IPS-18a (cell line): ENCODE data around the gene NFIB.

Experiments used
- H3K27ac ChIP-seq: one replicate; pipeline ENCODE4 v1.5.1; 2013; ENCODE audit warnings: low read length
- H3K27me3 ChIP-seq: one replicate; pipeline ENCODE4 v1.6.1; 2013; ENCODE audit warnings: mild to moderate bottlenecking, low read length; ENCODE audit not compliant: control insufficient read depth, insufficient read depth
- H3K36me3 ChIP-seq: one replicate; pipeline ENCODE4 v1.6.1; 2013; ENCODE audit warnings: low read depth, low read length; ENCODE audit not compliant: control insufficient read depth
- H3K4me1 ChIP-seq: one replicate; pipeline ENCODE4 v1.6.1; 2013; ENCODE audit warnings: low read depth, low read length; ENCODE audit not compliant: control insufficient read depth
- H3K4me3 ChIP-seq: one replicate; pipeline ENCODE4 v1.5.1; 2013; ENCODE audit warnings: low read length
- H3K9ac ChIP-seq: one replicate; pipeline ENCODE4 v1.6.1; 2013; ENCODE audit warnings: mild to moderate bottlenecking, low read length, moderate library complexity
- H3K9me3 ChIP-seq: one replicate; pipeline ENCODE4 v1.6.1; 2013; ENCODE audit warnings: low read depth, low read length; ENCODE audit not compliant: control insufficient read depth

The NFIB gene

GRCh38 chr9:14084867-14085266 lies 229.1 kb downstream of the NFIB start:
- peaks cover 20% of the 10 kb centered on the region for H3K4me1 ChIP-seq
- no peaks in the 10 kb centered on the region for H3K36me3 ChIP-seq
- no peak overlapping the region for H3K4me3 ChIP-seq
- H3K9me3 ChIP-seq = no peaks in the 10 kb centered on the region
- H3K9ac ChIP-seq = no peak overlapping the region
- H3K27me3 ChIP-seq = no peaks in the 10 kb centered on the region
- no peak overlapping the region for H3K27ac ChIP-seq

GRCh38 chr9:14083366-14083765 lies 230.6 kb downstream of the NFIB start:
- Histone ChIP-seq H3K9ac (no peak overlapping the region), H3K4me3 (no peak overlapping the region), H3K4me1 (peaks cover 26% of the 10 kb centered on the region), H3K27ac (no peak overlapping the region), H3K36me3 (no peaks in the 10 kb centered on the region), H3K27me3 (no peaks in the 10 kb centered on the region), H3K9me3 (no peaks in the 10 kb centered on the region)

- H3K27ac ChIP-seq = no peak overlapping the region
- H3K4me3 ChIP-seq = no peak overlapping the region
- no peaks in the 10 kb centered on the region for H3K36me3 ChIP-seq
- no peak overlapping the region for H3K9ac ChIP-seq
- no peaks in the 10 kb centered on the region for H3K9me3 ChIP-seq
- no peaks in the 10 kb centered on the region for H3K27me3 ChIP-seq
- H3K4me1 ChIP-seq = peaks cover 26% of the 10 kb centered on the region
Observed at GRCh38 chr9:14082732-14083131, 231.2 kb downstream of the NFIB start.

GRCh38 chr9:14081745-14082144 lies 232.2 kb downstream of the NFIB start:
- Histone ChIP-seq H3K36me3 (no peaks in the 10 kb centered on the region), H3K27ac (no peak overlapping the region), H3K4me3 (no peak overlapping the region), H3K4me1 (peaks cover 22% of the 10 kb centered on the region), H3K9ac (no peak overlapping the region), H3K27me3 (no peaks in the 10 kb centered on the region), H3K9me3 (no peaks in the 10 kb centered on the region)

GRCh38 chr9:14080959-14081542 lies 232.9 kb downstream of the NFIB start:
- Histone ChIP-seq H3K27ac (no peak overlapping the region), H3K27me3 (no peaks in the 10 kb centered on the region), H3K9me3 (no peaks in the 10 kb centered on the region), H3K4me3 (no peak overlapping the region), H3K36me3 (no peaks in the 10 kb centered on the region), H3K9ac (no peak overlapping the region), H3K4me1 (peaks cover 21% of the 10 kb centered on the region)

- H3K4me3 ChIP-seq = no peak overlapping the region
- no peak overlapping the region for H3K9ac ChIP-seq
- H3K9me3 ChIP-seq = no peaks in the 10 kb centered on the region
- no peaks in the 10 kb centered on the region for H3K36me3 ChIP-seq
- H3K4me1 ChIP-seq = peaks cover 21% of the 10 kb centered on the region
- H3K27me3 ChIP-seq = no peaks in the 10 kb centered on the region
- no peak overlapping the region for H3K27ac ChIP-seq
Observed at GRCh38 chr9:14079440-14079839, 234.5 kb downstream of the NFIB start.

GRCh38 chr9:14077672-14078071 lies 236.3 kb downstream of the NFIB start:
- H3K4me1 ChIP-seq = peaks cover 21% of the 10 kb centered on the region
- H3K9ac ChIP-seq = no peak overlapping the region
- no peak overlapping the region for H3K4me3 ChIP-seq
- no peaks in the 10 kb centered on the region for H3K27me3 ChIP-seq
- H3K9me3 ChIP-seq = no peaks in the 10 kb centered on the region
- no peaks in the 10 kb centered on the region for H3K36me3 ChIP-seq
- H3K27ac ChIP-seq = no peak overlapping the region

- Histone ChIP-seq H3K4me1 (peaks cover 12% of the 10 kb centered on the region), H3K9me3 (no peaks in the 10 kb centered on the region), H3K36me3 (no peaks in the 10 kb centered on the region), H3K4me3 (no peak overlapping the region), H3K9ac (no peak overlapping the region), H3K27ac (no peak overlapping the region), H3K27me3 (no peaks in the 10 kb centered on the region)
Observed at GRCh38 chr9:14075218-14075617, 238.7 kb downstream of the NFIB start.

GRCh38 chr9:14072850-14073249 lies 241.1 kb downstream of the NFIB start:
- Histone ChIP-seq H3K4me3 (no peak overlapping the region), H3K27ac (no peak overlapping the region), H3K9me3 (no peaks in the 10 kb centered on the region), H3K36me3 (no peaks in the 10 kb centered on the region), H3K27me3 (no peaks in the 10 kb centered on the region), H3K9ac (no peak overlapping the region), H3K4me1 (no peaks in the 10 kb centered on the region)

GRCh38 chr9:14071484-14071883 lies 242.5 kb downstream of the NFIB start:
- Histone ChIP-seq H3K4me1 (no peaks in the 10 kb centered on the region), H3K9me3 (no peaks in the 10 kb centered on the region), H3K4me3 (no peak overlapping the region)

GRCh38 chr9:14068690-14069089 lies 245.3 kb downstream of the NFIB start:
- no peak overlapping the region for H3K9ac ChIP-seq
- H3K27ac ChIP-seq = no peak overlapping the region
- H3K9me3 ChIP-seq = no peaks in the 10 kb centered on the region
- no peak overlapping the region for H3K4me3 ChIP-seq
- H3K4me1 ChIP-seq = no peaks in the 10 kb centered on the region
- H3K27me3 ChIP-seq = no peaks in the 10 kb centered on the region
- H3K36me3 ChIP-seq = no peaks in the 10 kb centered on the region

More at GRCh38 chr9:14071484-14071883, 242.5 kb downstream of the NFIB start:
- H3K9ac ChIP-seq = no peak overlapping the region
- no peak overlapping the region for H3K27ac ChIP-seq
- no peaks in the 10 kb centered on the region for H3K36me3 ChIP-seq
- H3K27me3 ChIP-seq = no peaks in the 10 kb centered on the region

GRCh38 chr9:14066831-14067230 lies 247.1 kb downstream of the NFIB start:
- Histone ChIP-seq H3K36me3 (no peaks in the 10 kb centered on the region), H3K9me3 (no peaks in the 10 kb centered on the region), H3K9ac (no peak overlapping the region), H3K27me3 (no peaks in the 10 kb centered on the region), H3K27ac (no peak overlapping the region), H3K4me1 (no peaks in the 10 kb centered on the region), H3K4me3 (no peak overlapping the region)
